Transverse colon (tissue), 3 donors: ENCODE measurements around the gene PYGL.

Experiments
- POLR2A ChIP-seq: fragments of 450-650 bp; IDR thresholded peaks from one replicate; pipeline ENCODE4 v1.6.1; 2016; ENCODE audit warnings: antibody characterized with exemption, mild to moderate bottlenecking, moderate library complexity
- TF ChIP-seq, protein P1 (sequence below), 5 experiments: fragments of 200-600 bp in 3 of 5; fragments of 450-650 bp in 2 of 5; sonication (generic) in 3 of 5; IDR thresholded peaks; 1 replicate in 2 of 5; 2 replicates in 3 of 5; pipeline ENCODE4 v1.5.1; 2016 to 2017; ENCODE audit warnings: antibody characterized with exemption in 5 of 5, inconsistent platforms in 3 of 5, mild to moderate bottlenecking in 2 of 5, moderate library complexity in 1 of 5

DNA sequence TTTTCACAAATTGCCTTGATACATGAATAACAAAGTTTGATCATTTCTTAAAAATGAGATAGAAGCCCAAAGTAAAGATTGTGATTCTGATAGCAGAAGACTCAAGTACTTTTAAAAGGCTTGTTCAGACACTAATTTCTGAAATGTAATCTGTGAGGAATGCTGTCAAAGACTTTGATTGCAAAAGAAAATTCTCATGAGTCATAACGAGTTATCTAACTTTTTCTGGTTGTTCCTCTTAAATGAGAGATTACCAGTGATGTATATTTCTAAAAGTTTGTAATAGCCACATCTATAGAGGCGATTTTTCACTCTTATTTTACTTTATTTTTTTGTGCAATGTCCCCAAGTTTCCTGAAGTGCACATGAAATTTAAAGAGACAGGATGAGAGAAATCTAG is 7.0 kb downstream of the PYGL start:
- TF ChIP-seq, protein P1, sequence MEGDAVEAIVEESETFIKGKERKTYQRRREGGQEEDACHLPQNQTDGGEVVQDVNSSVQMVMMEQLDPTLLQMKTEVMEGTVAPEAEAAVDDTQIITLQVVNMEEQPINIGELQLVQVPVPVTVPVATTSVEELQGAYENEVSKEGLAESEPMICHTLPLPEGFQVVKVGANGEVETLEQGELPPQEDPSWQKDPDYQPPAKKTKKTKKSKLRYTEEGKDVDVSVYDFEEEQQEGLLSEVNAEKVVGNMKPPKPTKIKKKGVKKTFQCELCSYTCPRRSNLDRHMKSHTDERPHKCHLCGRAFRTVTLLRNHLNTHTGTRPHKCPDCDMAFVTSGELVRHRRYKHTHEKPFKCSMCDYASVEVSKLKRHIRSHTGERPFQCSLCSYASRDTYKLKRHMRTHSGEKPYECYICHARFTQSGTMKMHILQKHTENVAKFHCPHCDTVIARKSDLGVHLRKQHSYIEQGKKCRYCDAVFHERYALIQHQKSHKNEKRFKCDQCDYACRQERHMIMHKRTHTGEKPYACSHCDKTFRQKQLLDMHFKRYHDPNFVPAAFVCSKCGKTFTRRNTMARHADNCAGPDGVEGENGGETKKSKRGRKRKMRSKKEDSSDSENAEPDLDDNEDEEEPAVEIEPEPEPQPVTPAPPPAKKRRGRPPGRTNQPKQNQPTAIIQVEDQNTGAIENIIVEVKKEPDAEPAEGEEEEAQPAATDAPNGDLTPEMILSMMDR (IDR thresholded peaks at IDR 0.05) = no peak
- TF ChIP-seq POLR2A = no peak
